D721Med (cell line): ENCODE measurements around the gene IAPP.
"Not testable (repeated sequence)": the region's sequence is repeated elsewhere in the genome, so short reads cannot be mapped to it uniquely, and the experiment has no call there.

ENCODE experiments used
- DNase-seq: peaks from one replicate; pipeline ENCODE4 v3.0.0; 2011; ENCODE audit warnings: low spot score; ENCODE audit not compliant: insufficient read length
- FAIRE-seq: peaks from 2 replicates; lab custom pipeline; 2011; peaks lifted over from hg19 to GRCh38; lab: Jason Lieb, UNC
- CTCF ChIP-seq: IDR thresholded peaks from 2 replicates; pipeline ENCODE4 v1.5.1; 2012; ENCODE audit warnings: mild to moderate bottlenecking, control low read depth; ENCODE audit not compliant: insufficient read depth; ENCODE audit errors: missing control alignments

The IAPP gene

GRCh38 chr12:21379218-21379617, 6.5 kb downstream of the IAPP start:
- FAIRE-seq, result no peak
- DNase-seq, result no peak
- TF ChIP-seq CTCF, result no peak

DNA sequence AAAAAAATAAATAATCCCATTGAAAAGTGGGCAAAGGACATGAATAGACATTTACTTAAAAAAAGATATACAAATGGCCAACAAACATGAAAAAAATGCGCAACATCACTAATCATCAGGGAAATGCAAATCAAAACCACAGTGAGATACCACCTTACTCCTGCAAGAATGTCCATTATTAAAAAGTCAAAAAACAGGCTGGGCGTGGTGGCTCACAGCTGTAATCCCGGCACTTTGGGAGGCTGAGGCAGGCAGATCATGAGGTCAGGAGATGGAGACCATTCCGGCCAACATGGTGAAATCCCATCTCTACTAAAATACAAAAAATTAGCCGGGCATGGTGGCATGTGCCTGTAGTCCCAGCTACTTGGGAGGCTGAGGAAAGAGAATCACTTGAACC, 8.6 kb downstream of the IAPP start:
- not testable (repeated sequence) for DNase-seq, FAIRE-seq

- DNase-seq (no peak), FAIRE-seq (no peak)
- TF ChIP-seq CTCF, result no peak
Measured at GRCh38 chr12:21384261-21384660, 11.6 kb downstream of the IAPP start.

GRCh38 chr12:21387174-21387573, 14.5 kb downstream of the IAPP start:
- TF ChIP-seq CTCF, result no peak
- FAIRE-seq (no peak), DNase-seq (no peak)

DNA sequence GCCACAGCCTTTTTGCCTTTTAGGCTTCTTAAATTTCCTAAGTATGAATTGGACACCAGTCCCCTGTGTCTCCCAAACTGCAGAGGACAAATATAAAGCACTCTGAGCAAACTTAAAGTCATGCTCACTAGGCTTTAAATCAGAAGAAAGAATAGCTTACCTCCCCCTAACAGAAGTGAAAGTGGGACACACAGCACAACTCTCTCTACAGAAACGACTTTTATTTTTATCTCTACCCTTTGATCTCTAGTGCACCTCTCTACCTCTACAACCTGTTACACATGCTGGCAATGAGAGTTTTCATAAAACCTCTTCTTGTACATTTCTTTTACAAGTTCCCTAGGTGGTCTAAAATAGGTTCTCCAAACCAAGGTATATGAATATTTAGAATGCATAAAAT, 19.7 kb downstream of the IAPP start:
- no peak for TF ChIP-seq CTCF
- no peak for FAIRE-seq
- DNase-seq, result no peak

DNA sequence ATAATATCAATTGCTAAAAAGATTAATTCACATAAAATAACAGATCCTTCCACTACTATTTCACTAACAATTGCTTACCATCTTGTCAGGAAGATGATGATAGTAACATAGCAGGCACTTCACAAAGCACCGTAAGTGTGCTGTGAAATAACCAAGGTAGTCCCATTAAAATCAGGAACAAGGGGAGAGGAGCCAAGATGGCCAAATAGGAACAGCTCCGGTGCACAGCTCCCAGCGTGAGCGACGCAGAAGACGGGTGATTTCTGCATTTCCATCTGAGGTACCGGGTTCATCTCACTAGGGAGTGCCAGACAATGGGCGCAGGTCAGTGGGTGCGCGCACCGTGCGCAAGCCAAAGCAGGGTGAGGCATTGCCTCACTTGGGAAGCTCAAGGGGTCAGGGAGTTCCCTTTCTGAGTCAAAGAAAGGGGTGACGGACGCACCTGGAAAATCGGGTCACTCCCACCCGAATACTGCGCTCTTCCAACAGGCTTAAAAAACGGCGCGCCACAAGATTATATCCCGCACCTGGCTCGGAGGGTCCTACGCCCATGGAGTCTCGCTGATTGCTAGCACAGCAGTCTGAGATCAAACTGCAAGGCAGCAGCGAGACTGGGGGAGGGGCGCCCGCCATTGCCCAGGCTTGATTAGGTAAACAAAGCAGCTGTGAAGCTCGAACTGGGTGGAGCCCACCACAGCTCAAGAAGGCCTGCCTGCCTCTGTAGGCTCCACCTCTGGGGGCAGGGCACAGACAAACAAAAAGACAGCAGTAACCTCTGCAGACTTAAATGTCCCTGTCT, 22.3 kb downstream of the IAPP start:
- not testable (repeated sequence) for DNase-seq, FAIRE-seq

GRCh38 chr12:21413369-21414277, 40.9 kb downstream of the IAPP start:
- FAIRE-seq, result peak; percentile 80
- no peak for TF ChIP-seq CTCF

More at GRCh38 chr12:21413369-21414277, 40.9 kb downstream of the IAPP start:
- no peak for DNase-seq
